Measurements from ENCODE around the gene PTPRS.

The PTPRS gene

GRCh38 chr19:5351731-5352228 is 11.2 kb upstream of the PTPRS start:
- Histone ChIP-seq H3K23ac (ENCODE audit: low read length) (no peak overlapping the region), H3K27ac (ENCODE audit: low read depth, low read length) (no peak overlapping the region), H4K12ac (ENCODE audit: low read depth, low read length) (no peak overlapping the region), H3K18ac (ENCODE audit: low read length) (no peak overlapping the region), H3K27me3 (ENCODE audit: insufficient read depth, low read length) (no peaks in the 10 kb centered on the region), H3K79me2 (ENCODE audit: control insufficient read depth, insufficient read depth, low read length, poor library complexity) (no peaks in the 10 kb centered on the region), H2BK12ac (ENCODE audit: low read length) (no peak overlapping the region), H2AFZ (ENCODE audit: insufficient read depth, low read length, poor library complexity) (no peak overlapping the region), H2BK120ac (ENCODE audit: insufficient read depth, low read length, poor library complexity) (no peak overlapping the region), H3K4me1 (ENCODE audit: control insufficient read depth in 1 of 2, insufficient read depth in 2 of 2, low read length in 2 of 2) (no peaks in the 10 kb centered on the region), H3K79me1 (ENCODE audit: low read length) (no peaks in the 10 kb centered on the region), H4K8ac (ENCODE audit: low read depth, low read length) (no peak overlapping the region), H2BK5ac (ENCODE audit: low read depth, low read length, poor library complexity) (no peak overlapping the region), H3K9me3 (ENCODE audit: insufficient read depth, low read depth, low read length) (no peaks in the 10 kb centered on the region), H3K4me2 (ENCODE audit: low read length) (no peak overlapping the region), H3K36me3 (ENCODE audit: control insufficient read depth in 1 of 2, insufficient read depth in 2 of 2, low read length in 2 of 2) (no peaks in the 10 kb centered on the region), H3K14ac (ENCODE audit: low read length) (no peak overlapping the region), H3K4me3 (ENCODE audit: low read depth, low read length) (no peak overlapping the region), H3K9ac (ENCODE audit: low read length) (no peak overlapping the region), H3K4ac (ENCODE audit: low read depth, low read length) (no peak overlapping the region), H4K91ac (ENCODE audit: low read depth, low read length) (no peak overlapping the region), H2AK5ac (ENCODE audit: low read length) (no peak overlapping the region)
- WGBS (ENCODE audit: extremely low coverage, insufficient coverage, insufficient read length): no CpG with 5 or more reads among the region's 2 CpGs
- no peak for DNase-seq

- no CpG with 5 or more reads among the region's 3 CpGs for WGBS (ENCODE audit: extremely low coverage, insufficient coverage, insufficient read length)
Measured at GRCh38 chr19:5349041-5349440, 8.4 kb upstream of the PTPRS start.

GRCh38 chr19:5345895-5346386 is 5.3 kb upstream of the PTPRS start:
- no peaks in the 10 kb centered on the region for H3K27me3 ChIP-seq (ENCODE audit: insufficient read depth, low read length)
- no peak overlapping the region for H3K18ac ChIP-seq (ENCODE audit: low read length)
- no peaks in the 10 kb centered on the region for H3K79me1 ChIP-seq (ENCODE audit: low read length)
- H3K9me3 ChIP-seq (ENCODE audit: insufficient read depth, low read depth, low read length): peaks cover 3% of the 10 kb centered on the region
- no peak overlapping the region for H2AFZ ChIP-seq (ENCODE audit: insufficient read depth, low read length, poor library complexity)
- H3K79me2 ChIP-seq (ENCODE audit: control insufficient read depth, insufficient read depth, low read length, poor library complexity): no peaks in the 10 kb centered on the region
- no peak overlapping the region for H4K91ac ChIP-seq (ENCODE audit: low read depth, low read length)
- no peak overlapping the region for H4K12ac ChIP-seq (ENCODE audit: low read depth, low read length)
- no peak overlapping the region for H3K9ac ChIP-seq (ENCODE audit: low read length)
- H2AK5ac ChIP-seq (ENCODE audit: low read length): no peak overlapping the region
- no peak overlapping the region for H3K14ac ChIP-seq (ENCODE audit: low read length)
- H3K4me2 ChIP-seq (ENCODE audit: low read length): no peak overlapping the region
- no peak overlapping the region for H2BK120ac ChIP-seq (ENCODE audit: insufficient read depth, low read length, poor library complexity)
- H3K36me3 ChIP-seq (ENCODE audit: control insufficient read depth in 1 of 2, insufficient read depth in 2 of 2, low read length in 2 of 2): no peaks in the 10 kb centered on the region
- no peak overlapping the region for H4K8ac ChIP-seq (ENCODE audit: low read depth, low read length)
- no peak overlapping the region for H2BK12ac ChIP-seq (ENCODE audit: low read length)
- H3K27ac ChIP-seq (ENCODE audit: low read depth, low read length): no peak overlapping the region
- no CpG with 5 or more reads among the region's 6 CpGs for whole genome bisulfite sequencing (ENCODE audit: extremely low coverage, insufficient coverage, insufficient read length)
- peaks cover under 1 to 8% of the 10 kb centered on the region in 2 experiments for H3K4me1 ChIP-seq (ENCODE audit: control insufficient read depth in 1 of 2, insufficient read depth in 2 of 2, low read length in 2 of 2)
- no peak overlapping the region for H2BK5ac ChIP-seq (ENCODE audit: low read depth, low read length, poor library complexity)
- no peak overlapping the region for H3K23ac ChIP-seq (ENCODE audit: low read length)
- H3K4ac ChIP-seq (ENCODE audit: low read depth, low read length): no peak overlapping the region
- peak; percentile 60 to 67 for DNase-seq
- H3K4me3 ChIP-seq (ENCODE audit: low read depth, low read length): no peak overlapping the region

More at GRCh38 chr19:5349041-5349440, 8.4 kb upstream of the PTPRS start:
- no peak overlapping the region for H4K12ac ChIP-seq (ENCODE audit: low read depth, low read length)
- H3K18ac ChIP-seq (ENCODE audit: low read length): no peak overlapping the region
- H3K9ac ChIP-seq (ENCODE audit: low read length): no peak overlapping the region
- H2AK5ac ChIP-seq (ENCODE audit: low read length): no peak overlapping the region
- no peak overlapping the region for H2BK5ac ChIP-seq (ENCODE audit: low read depth, low read length, poor library complexity)
- no peaks in the 10 kb centered on the region for H3K27me3 ChIP-seq (ENCODE audit: insufficient read depth, low read length)
- H3K14ac ChIP-seq (ENCODE audit: low read length): no peak overlapping the region
- no peak for DNase-seq
- no peak overlapping the region for H2BK120ac ChIP-seq (ENCODE audit: insufficient read depth, low read length, poor library complexity)
- no peaks in the 10 kb centered on the region for H3K36me3 ChIP-seq (ENCODE audit: control insufficient read depth in 1 of 2, insufficient read depth in 2 of 2, low read length in 2 of 2)
- H3K79me2 ChIP-seq (ENCODE audit: control insufficient read depth, insufficient read depth, low read length, poor library complexity): no peaks in the 10 kb centered on the region
- no peak overlapping the region for H3K23ac ChIP-seq (ENCODE audit: low read length)
- no peak overlapping the region for H2AFZ ChIP-seq (ENCODE audit: insufficient read depth, low read length, poor library complexity)
- H4K8ac ChIP-seq (ENCODE audit: low read depth, low read length): no peak overlapping the region
- H3K4me1 ChIP-seq (ENCODE audit: control insufficient read depth in 1 of 2, insufficient read depth in 2 of 2, low read length in 2 of 2): peaks cover 0 to 5% of the 10 kb centered on the region in 2 experiments
- no peak overlapping the region for H3K4me3 ChIP-seq (ENCODE audit: low read depth, low read length)
- no peaks in the 10 kb centered on the region for H3K9me3 ChIP-seq (ENCODE audit: insufficient read depth, low read depth, low read length)
- no peak overlapping the region for H2BK12ac ChIP-seq (ENCODE audit: low read length)
- H3K4ac ChIP-seq (ENCODE audit: low read depth, low read length): no peak overlapping the region
- no peak overlapping the region for H4K91ac ChIP-seq (ENCODE audit: low read depth, low read length)
- H3K79me1 ChIP-seq (ENCODE audit: low read length): no peaks in the 10 kb centered on the region
- no peak overlapping the region for H3K27ac ChIP-seq (ENCODE audit: low read depth, low read length)
- H3K4me2 ChIP-seq (ENCODE audit: low read length): no peak overlapping the region

- no peak overlapping the region for H3K23ac ChIP-seq (ENCODE audit: low read length)
- no peak overlapping the region for H3K18ac ChIP-seq (ENCODE audit: low read length)
- no peak overlapping the region for H4K91ac ChIP-seq (ENCODE audit: low read depth, low read length)
- H3K4ac ChIP-seq (ENCODE audit: low read depth, low read length): no peak overlapping the region
- H3K36me3 ChIP-seq (ENCODE audit: control insufficient read depth in 1 of 2, insufficient read depth in 2 of 2, low read length in 2 of 2): no peaks in the 10 kb centered on the region
- H2AK5ac ChIP-seq (ENCODE audit: low read length): no peak overlapping the region
- no peak overlapping the region for H3K4me2 ChIP-seq (ENCODE audit: low read length)
- H2BK120ac ChIP-seq (ENCODE audit: insufficient read depth, low read length, poor library complexity): no peak overlapping the region
- H2BK5ac ChIP-seq (ENCODE audit: low read depth, low read length, poor library complexity): no peak overlapping the region
- H3K27ac ChIP-seq (ENCODE audit: low read depth, low read length): no peak overlapping the region
- no peak overlapping the region for H3K9ac ChIP-seq (ENCODE audit: low read length)
- H4K12ac ChIP-seq (ENCODE audit: low read depth, low read length): no peak overlapping the region
- no peak overlapping the region for H4K8ac ChIP-seq (ENCODE audit: low read depth, low read length)
- H3K4me1 ChIP-seq (ENCODE audit: control insufficient read depth in 1 of 2, insufficient read depth in 2 of 2, low read length in 2 of 2): peaks cover 4 to 11% of the 10 kb centered on the region in 2 experiments
- peaks cover 5% of the 10 kb centered on the region for H3K79me1 ChIP-seq (ENCODE audit: low read length)
- no peak overlapping the region for H3K14ac ChIP-seq (ENCODE audit: low read length)
- peaks cover 1% of the 10 kb centered on the region for H3K79me2 ChIP-seq (ENCODE audit: control insufficient read depth, insufficient read depth, low read length, poor library complexity)
- no peak overlapping the region for H3K4me3 ChIP-seq (ENCODE audit: low read depth, low read length)
- no peak overlapping the region for H2BK12ac ChIP-seq (ENCODE audit: low read length)
- H2AFZ ChIP-seq (ENCODE audit: insufficient read depth, low read length, poor library complexity): no peak overlapping the region
- WGBS (ENCODE audit: extremely low coverage, insufficient coverage, insufficient read length): no CpG with 5 or more reads among the region's 9 CpGs
- DNase-seq: peak; percentile 86 to 92
- peaks cover 4% of the 10 kb centered on the region for H3K9me3 ChIP-seq (ENCODE audit: insufficient read depth, low read depth, low read length)
- H3K27me3 ChIP-seq (ENCODE audit: insufficient read depth, low read length): peaks cover 10% of the 10 kb centered on the region
Measured at GRCh38 chr19:5343848-5344247, 3.2 kb upstream of the PTPRS start.

Data from trophoblast cell (in vitro differentiated cells and primary cell).